Mucosa of descending colon (tissue), 3 donors: Measurements from ENCODE around the gene TRAPPC10. TPM values are rescaled to one million over a fixed set of nuclear protein-coding genes. Genes with fewer than 3 reads are reported as not detected.

Experiments
- ATAC-seq: fragments of 200-7000 bp; cut with Tn5 transposase; one replicate; pipeline ENCODE4 v1.9.1; 2020; ENCODE audit warnings: mild to moderate bottlenecking, moderate library complexity
- DNase-seq, 3 donors: peaks; one replicate each; pipeline ENCODE4 v3.0.0-alpha.2; 2020
- H3K36me3 ChIP-seq: fragments of 200-600 bp; one replicate; pipeline ENCODE4 v1.8.0; 2021; ENCODE audit warnings: low read depth, mild to moderate bottlenecking
- H3K4me1 ChIP-seq: fragments of 200-600 bp; one replicate; pipeline ENCODE4 v1.8.0; 2021; ENCODE audit warnings: low read depth, mild to moderate bottlenecking
- H3K4me3 ChIP-seq: fragments of 200-600 bp; one replicate; pipeline ENCODE4 v1.8.0; 2021; ENCODE audit warnings: mild to moderate bottlenecking
- H3K9me3 ChIP-seq: fragments of 200-600 bp; one replicate; pipeline ENCODE4 v1.8.0; 2021; ENCODE audit warnings: mild to moderate bottlenecking
- intact Hi-C, 2 donors: fragments of 100-400 bp; cut with DNase I in 1 of 2; cut with micrococcal nuclease in 1 of 2; formaldehyde crosslinking; loops; one replicate each; pipeline versions ENCODE4 v1.11.0 to v1.11.1; 2022; cut with DNase I, micrococcal nuclease
- total RNA-seq, 3 donors: library from RNA; stranded (reverse); fragmentation: NEBNext Ultra II Directional in 2 of 3; extraction: Animal tissue kit (Norgen Biotek cat#: 25700) in 2 of 3; gene quantifications; one replicate each; pipeline versions ENCODE4 v1.2.1 to v1.2.4, GENCODE V29; 2021 to 2023
- TF ChIP-seq, protein P1 (sequence below): fragments of 200-600 bp; IDR thresholded peaks from one replicate; pipeline ENCODE4 v1.8.0; 2022; ENCODE audit warnings: antibody characterized with exemption, mild to moderate bottlenecking
- donor health status: DM: no; HTN: no; CAD: no; lungs with moderate emphysema.
- donor health status: DM: no; HTN: no; CAD: no.
- donor health status: DM: no; HTN: yes; CAD: no.

The TRAPPC10 gene
- total RNA-seq, 3 donors from 2014 or later, result 57.7 to 86.8 (median 61.9) TPM

DNA sequence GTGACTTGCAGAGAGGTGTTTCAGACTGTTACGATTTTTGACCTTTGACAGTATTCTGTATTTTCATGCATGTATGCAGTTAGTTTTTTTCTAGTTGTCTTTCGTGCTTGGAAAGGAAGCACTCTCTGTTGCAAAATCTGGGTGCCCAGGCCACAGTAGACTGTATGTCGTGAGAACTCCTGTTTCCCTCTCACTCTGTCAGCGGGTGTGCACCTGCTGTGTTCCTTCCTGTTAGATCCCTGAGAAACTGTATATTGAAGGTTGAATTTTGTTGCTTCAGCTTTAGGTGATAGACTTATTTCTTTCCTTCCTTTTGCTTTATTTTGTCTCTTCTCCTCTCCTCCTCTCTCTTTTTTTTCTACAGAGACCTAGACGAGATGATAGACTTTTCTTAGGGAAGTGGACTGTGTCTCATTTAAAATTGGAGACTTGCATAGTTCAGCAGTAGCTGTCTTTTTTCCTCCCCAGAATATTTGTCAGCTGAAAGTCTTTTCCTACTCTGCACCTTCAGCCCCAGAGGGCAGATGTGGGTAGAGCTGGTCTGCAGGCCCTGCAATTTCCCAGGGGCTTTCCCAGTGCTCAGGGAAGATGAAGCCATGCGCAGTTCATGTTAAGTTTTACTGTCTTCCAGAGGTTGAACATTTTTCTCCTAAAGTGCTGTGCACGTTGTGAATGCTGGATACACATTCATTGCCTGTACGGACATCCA lies 1.4 kb downstream of the TRAPPC10 start:
- DNase-seq (peak in 1 of 3 donors; percentile 33), ATAC-seq (peak; percentile 35)
- intact Hi-C loops, result no loop called here
- no peaks in the 10 kb centered on the region for H3K9me3 ChIP-seq
- peak overlapping the region; percentile 85 for H3K4me3 ChIP-seq
- TF ChIP-seq, protein P1, sequence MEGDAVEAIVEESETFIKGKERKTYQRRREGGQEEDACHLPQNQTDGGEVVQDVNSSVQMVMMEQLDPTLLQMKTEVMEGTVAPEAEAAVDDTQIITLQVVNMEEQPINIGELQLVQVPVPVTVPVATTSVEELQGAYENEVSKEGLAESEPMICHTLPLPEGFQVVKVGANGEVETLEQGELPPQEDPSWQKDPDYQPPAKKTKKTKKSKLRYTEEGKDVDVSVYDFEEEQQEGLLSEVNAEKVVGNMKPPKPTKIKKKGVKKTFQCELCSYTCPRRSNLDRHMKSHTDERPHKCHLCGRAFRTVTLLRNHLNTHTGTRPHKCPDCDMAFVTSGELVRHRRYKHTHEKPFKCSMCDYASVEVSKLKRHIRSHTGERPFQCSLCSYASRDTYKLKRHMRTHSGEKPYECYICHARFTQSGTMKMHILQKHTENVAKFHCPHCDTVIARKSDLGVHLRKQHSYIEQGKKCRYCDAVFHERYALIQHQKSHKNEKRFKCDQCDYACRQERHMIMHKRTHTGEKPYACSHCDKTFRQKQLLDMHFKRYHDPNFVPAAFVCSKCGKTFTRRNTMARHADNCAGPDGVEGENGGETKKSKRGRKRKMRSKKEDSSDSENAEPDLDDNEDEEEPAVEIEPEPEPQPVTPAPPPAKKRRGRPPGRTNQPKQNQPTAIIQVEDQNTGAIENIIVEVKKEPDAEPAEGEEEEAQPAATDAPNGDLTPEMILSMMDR, result no peak
- H3K4me1 ChIP-seq, result peaks cover 33% of the 10 kb centered on the region
- no peaks in the 10 kb centered on the region for H3K36me3 ChIP-seq

DNA sequence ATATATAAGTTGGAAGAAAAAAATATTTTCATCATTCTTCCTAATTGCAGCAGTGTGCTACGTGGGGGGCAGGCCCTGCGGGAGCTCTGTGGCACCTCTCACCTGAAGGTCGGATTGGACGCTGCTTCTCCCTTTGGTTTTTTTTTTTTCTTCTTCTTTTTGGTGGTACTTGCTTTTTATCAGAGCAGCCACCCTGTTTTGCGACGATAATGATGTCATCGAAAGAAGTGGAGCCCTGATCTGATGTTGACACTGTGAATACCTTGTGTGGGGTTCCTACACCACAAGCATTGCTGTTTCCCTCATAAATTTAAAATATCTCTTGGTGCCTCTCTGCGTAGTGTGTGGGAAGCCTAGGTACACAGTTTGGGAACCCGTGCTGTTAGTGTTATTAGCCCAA lies 5.5 kb downstream of the TRAPPC10 start:
- H3K4me3 ChIP-seq, result no peak overlapping the region
- TF ChIP-seq, protein P1, result no peak
- no peaks in the 10 kb centered on the region for H3K9me3 ChIP-seq
- H3K36me3 ChIP-seq, result no peaks in the 10 kb centered on the region
- no peak for DNase-seq
- H3K4me1 ChIP-seq, result peaks cover 27% of the 10 kb centered on the region
- ATAC-seq, result no peak
- intact Hi-C loops, result no loop called here

DNA sequence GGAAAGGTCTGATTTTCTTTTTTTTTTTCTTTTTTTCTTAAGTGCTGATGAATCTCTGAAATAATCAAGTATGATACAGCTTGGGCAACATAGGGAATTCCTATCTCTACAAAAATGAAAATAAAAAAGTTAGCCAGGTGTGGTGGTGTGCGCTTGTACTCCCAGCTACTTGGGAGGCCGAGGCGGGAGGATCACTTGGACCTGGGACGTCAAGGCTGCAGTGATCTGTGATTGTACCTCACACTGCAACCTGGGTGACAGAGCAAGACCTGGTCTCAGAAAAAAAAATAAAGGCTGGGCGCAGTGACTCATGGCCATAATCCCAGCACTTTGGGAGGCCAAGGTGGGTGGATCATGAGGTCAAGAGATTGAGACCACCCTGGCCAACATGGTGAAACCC lies 6.0 kb downstream of the TRAPPC10 start:
- no peak for DNase-seq
- no peak for ATAC-seq
- intact Hi-C loops, result no loop called here
- Histone ChIP-seq H3K9me3 (no peaks in the 10 kb centered on the region), H3K4me1 (peaks cover 27% of the 10 kb centered on the region), H3K36me3 (no peaks in the 10 kb centered on the region), H3K4me3 (no peak overlapping the region)
- TF ChIP-seq, protein P1, result no peak

DNA sequence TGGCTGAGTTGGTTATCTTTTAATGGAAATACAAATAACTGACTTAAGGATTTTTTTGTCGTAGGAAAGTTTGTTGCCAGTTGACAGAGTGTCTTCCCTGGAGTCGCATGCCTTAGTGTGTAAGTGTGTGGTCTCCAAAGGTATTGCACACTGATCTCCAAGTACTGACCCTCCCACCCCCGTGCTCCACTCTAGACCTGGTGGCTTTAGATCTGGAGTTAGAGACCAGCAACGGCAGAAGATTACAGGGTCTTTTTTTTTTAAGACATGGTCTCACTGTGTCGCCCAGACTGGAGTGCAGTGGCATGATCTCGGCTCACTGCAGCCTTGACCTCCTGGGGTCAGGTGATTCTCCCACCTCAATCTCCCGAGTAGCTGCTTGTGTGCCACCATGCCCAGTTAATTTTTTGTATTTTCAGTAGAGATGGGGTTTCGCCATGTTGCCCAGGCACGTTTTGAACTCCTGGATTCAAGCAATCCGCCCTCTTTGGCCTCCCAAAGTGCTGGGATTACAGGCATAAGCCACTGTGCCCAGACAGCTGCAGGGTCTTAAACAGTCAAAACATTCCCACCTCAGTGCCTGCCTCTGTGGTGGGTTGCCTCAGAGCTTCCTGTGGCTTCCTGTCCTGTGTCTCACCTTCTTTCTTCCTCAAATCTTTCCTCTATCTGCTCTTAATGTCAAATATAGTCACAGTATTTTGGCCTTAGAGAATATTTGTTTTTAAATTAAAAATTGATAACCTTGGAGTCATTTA lies 6.9 kb downstream of the TRAPPC10 start:
- DNase-seq, result no peak
- H3K4me1 ChIP-seq, result peaks cover 23% of the 10 kb centered on the region

DNA sequence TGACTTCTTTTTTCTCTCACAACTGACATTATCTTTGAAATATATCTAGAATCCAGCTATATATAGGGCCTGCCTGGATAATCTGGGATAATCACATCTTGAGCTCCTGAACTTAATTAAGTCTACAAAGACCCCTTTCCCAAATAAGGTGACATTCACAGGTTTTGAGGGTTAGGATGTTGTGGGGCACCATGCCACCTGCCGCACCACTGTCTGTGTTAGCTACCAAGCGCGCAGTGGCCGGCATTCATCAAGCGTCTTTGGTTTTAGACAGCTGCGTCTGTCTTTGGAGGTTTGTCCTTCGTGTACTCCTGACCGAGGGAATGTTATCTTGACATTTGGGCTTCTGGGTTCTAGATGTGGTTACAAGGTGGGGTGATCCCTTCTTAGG lies 7.5 kb downstream of the TRAPPC10 start:
- TF ChIP-seq, protein P1, result no peak

More for the DNA sequence above, 6.9 kb downstream of the TRAPPC10 start:
- Histone ChIP-seq H3K9me3 (no peaks in the 10 kb centered on the region), H3K4me3 (no peak overlapping the region), H3K36me3 (no peaks in the 10 kb centered on the region)
- intact Hi-C loops, result no loop called here
- no peak for ATAC-seq
- TF ChIP-seq, protein P1, result no peak

More for the DNA sequence above, 7.5 kb downstream of the TRAPPC10 start:
- ATAC-seq, result no peak
- no peak for DNase-seq
- no peaks in the 10 kb centered on the region for H3K9me3 ChIP-seq
- intact Hi-C loops, result no loop called here
- H3K36me3 ChIP-seq, result no peaks in the 10 kb centered on the region
- no peak overlapping the region for H3K4me3 ChIP-seq
- H3K4me1 ChIP-seq, result peaks cover 17% of the 10 kb centered on the region
